NT2/D1 (cell line): ENCODE results near the gene STXBP6.
"Not testable (repeated sequence)": the region's sequence is repeated elsewhere in the genome, so short reads cannot be mapped to it uniquely, and the experiment has no call there.

Source experiments
- DNase-seq: peaks from one replicate; pipeline ENCODE4 v3.0.0-alpha.2; 2011; ENCODE audit warnings: low read depth, low spot score
- H3K27me3 ChIP-seq: 2 replicates; pipeline ENCODE4 v1.6.0; 2011; ENCODE audit warnings: mild to moderate bottlenecking; ENCODE audit not compliant: insufficient read length, insufficient read depth
- H3K36me3 ChIP-seq: 2 replicates; pipeline ENCODE4 v1.6.1; 2011; ENCODE audit warnings: mild to moderate bottlenecking, low read length, mixed read lengths; ENCODE audit not compliant: insufficient read depth, insufficient read length
- H3K4me1 ChIP-seq: 2 replicates; pipeline ENCODE4 v1.5.1; 2011; ENCODE audit not compliant: insufficient read depth, insufficient read length
- H3K4me3 ChIP-seq: 2 replicates; pipeline ENCODE4 v1.5.1; 2011; ENCODE audit warnings: low read depth; ENCODE audit not compliant: insufficient read length
- H3K9ac ChIP-seq: 2 replicates; pipeline ENCODE4 v1.6.0; 2011; ENCODE audit warnings: low read depth; ENCODE audit not compliant: insufficient read length
- H3K9me3 ChIP-seq: 2 replicates; pipeline ENCODE4 v1.5.1; 2011; ENCODE audit warnings: mild to moderate bottlenecking, low read length; ENCODE audit not compliant: insufficient read depth
- SUZ12 ChIP-seq: IDR thresholded peaks from 2 replicates; pipeline ENCODE4 v1.6.1; 2011; ENCODE audit not compliant: insufficient read length, insufficient read depth; ENCODE audit errors: extremely low read depth
- YY1 ChIP-seq: IDR thresholded peaks from 2 replicates; pipeline ENCODE4 v1.6.1; 2011; ENCODE audit not compliant: insufficient read length, insufficient read depth
- ZNF274 ChIP-seq: IDR thresholded peaks from 2 replicates; pipeline ENCODE4 v1.6.1; 2011; ENCODE audit warnings: mild to moderate bottlenecking, low read depth, low read length

The STXBP6 gene

GRCh38 chr14:24840204-24840893 lies 209.6 kb downstream of the STXBP6 start:
- TF ChIP-seq ZNF274 (no peak), SUZ12 (no peak), YY1 (no peak)
- no peak overlapping the region for H3K9ac ChIP-seq
- no peak overlapping the region for H3K4me3 ChIP-seq
- no peaks in the 10 kb centered on the region for H3K36me3 ChIP-seq
- H3K27me3 ChIP-seq, result no peaks in the 10 kb centered on the region
- no peaks in the 10 kb centered on the region for H3K4me1 ChIP-seq
- H3K9me3 ChIP-seq, result no peaks in the 10 kb centered on the region
- DNase-seq, result peak; percentile 23

GRCh38 chr14:24839617-24840203 lies 210.2 kb downstream of the STXBP6 start:
- no peaks in the 10 kb centered on the region for H3K9me3 ChIP-seq
- TF ChIP-seq YY1 (no peak), SUZ12 (no peak), ZNF274 (no peak)

GRCh38 chr14:24838945-24839616 lies 210.9 kb downstream of the STXBP6 start:
- no peak for DNase-seq
- no peaks in the 10 kb centered on the region for H3K36me3 ChIP-seq
- H3K9me3 ChIP-seq, result no peaks in the 10 kb centered on the region
- H3K4me3 ChIP-seq, result no peak overlapping the region
- no peaks in the 10 kb centered on the region for H3K27me3 ChIP-seq
- H3K9ac ChIP-seq, result no peak overlapping the region
- no peak for TF ChIP-seq ZNF274
- no peak for TF ChIP-seq SUZ12
- no peak for TF ChIP-seq YY1
- H3K4me1 ChIP-seq, result no peaks in the 10 kb centered on the region

More at GRCh38 chr14:24839617-24840203, 210.2 kb downstream of the STXBP6 start:
- Histone ChIP-seq H3K36me3 (no peaks in the 10 kb centered on the region), H3K4me1 (no peaks in the 10 kb centered on the region), H3K4me3 (no peak overlapping the region), H3K9ac (no peak overlapping the region), H3K27me3 (no peaks in the 10 kb centered on the region)
- DNase-seq, result no peak

GRCh38 chr14:24837280-24838046 lies 212.5 kb downstream of the STXBP6 start:
- no peak overlapping the region for H3K9ac ChIP-seq
- no peak for DNase-seq
- no peaks in the 10 kb centered on the region for H3K36me3 ChIP-seq
- no peaks in the 10 kb centered on the region for H3K27me3 ChIP-seq
- no peak overlapping the region for H3K4me3 ChIP-seq
- no peaks in the 10 kb centered on the region for H3K4me1 ChIP-seq
- H3K9me3 ChIP-seq, result no peaks in the 10 kb centered on the region
- no peak for TF ChIP-seq ZNF274
- TF ChIP-seq YY1, result no peak
- no peak for TF ChIP-seq SUZ12

- not testable (repeated sequence) for DNase-seq, H3K9me3 ChIP-seq, H3K27me3 ChIP-seq, H3K36me3 ChIP-seq, H3K9ac ChIP-seq, H3K4me1 ChIP-seq, H3K4me3 ChIP-seq
Observed at GRCh38 chr14:24836324-24836723, 213.6 kb downstream of the STXBP6 start.

GRCh38 chr14:24834956-24835355 lies 215.0 kb downstream of the STXBP6 start:
- Histone ChIP-seq H3K27me3 (no peaks in the 10 kb centered on the region), H3K9me3 (no peaks in the 10 kb centered on the region), H3K4me3 (no peak overlapping the region), H3K36me3 (no peaks in the 10 kb centered on the region), H3K9ac (no peak overlapping the region), H3K4me1 (no peaks in the 10 kb centered on the region)
- TF ChIP-seq ZNF274 (no peak), YY1 (no peak), SUZ12 (no peak)
- no peak for DNase-seq

GRCh38 chr14:24833385-24833784 lies 216.6 kb downstream of the STXBP6 start:
- no peaks in the 10 kb centered on the region for H3K27me3 ChIP-seq
- H3K4me3 ChIP-seq, result no peak overlapping the region
- H3K4me1 ChIP-seq, result no peaks in the 10 kb centered on the region
- no peak overlapping the region for H3K9ac ChIP-seq
- no peaks in the 10 kb centered on the region for H3K9me3 ChIP-seq
- DNase-seq, result no peak
- no peak for TF ChIP-seq ZNF274
- no peak for TF ChIP-seq YY1
- TF ChIP-seq SUZ12, result no peak
- H3K36me3 ChIP-seq, result no peaks in the 10 kb centered on the region
